Liver (tissue), 3 donors: ENCODE results near the gene PLCB4.

Experiments used
- EGR1 ChIP-seq, 2 donors: IDR thresholded peaks; 2 replicates each; pipeline ENCODE4 v1.6.1; 2016 to 2018; ENCODE audit warnings: antibody characterized with exemption in 2 of 2, low read depth in 2 of 2
- GABPA ChIP-seq, 2 donors: IDR thresholded peaks in 1 of 2; conservative IDR thresholded peaks in 1 of 2; 2 replicates each; pipeline ENCODE4 v1.6.1; 2016; ENCODE audit warnings: antibody characterized with exemption in 2 of 2, mild to moderate bottlenecking in 1 of 2, moderate library complexity in 1 of 2
- HNF4A ChIP-seq, 2 donors: conservative IDR thresholded peaks; 2 replicates each; pipeline ENCODE4 v1.6.1; 2016; ENCODE audit warnings: antibody characterized with exemption in 2 of 2, mild to moderate bottlenecking in 2 of 2
- JUND ChIP-seq, 2 donors: IDR thresholded peaks; 2 replicates each; pipeline ENCODE4 v1.6.1; 2016; ENCODE audit warnings: antibody characterized with exemption in 2 of 2
- RAD21 ChIP-seq, 2 donors: IDR thresholded peaks; 2 replicates each; pipeline ENCODE4 v1.6.1; 2016; ENCODE audit warnings: antibody characterized with exemption in 2 of 2, mild to moderate bottlenecking in 2 of 2
- RXRA ChIP-seq, 2 donors: IDR thresholded peaks; 2 replicates each; pipeline ENCODE4 v1.6.1; 2017 to 2018; ENCODE audit warnings: antibody characterized with exemption in 2 of 2, mild to moderate bottlenecking in 1 of 2
- TAF1 ChIP-seq: conservative IDR thresholded peaks from 2 replicates; pipeline ENCODE4 v1.6.1; 2016; ENCODE audit warnings: antibody characterized with exemption, mild to moderate bottlenecking
- YY1 ChIP-seq: IDR thresholded peaks from 2 replicates; pipeline ENCODE4 v1.6.1; 2016; ENCODE audit warnings: antibody characterized with exemption, mild to moderate bottlenecking
- TF ChIP-seq, protein P1 (sequence below): fragments of 150-350 bp; IDR thresholded peaks from 2 replicates; pipeline ENCODE4 v1.5.1; 2017; ENCODE audit warnings: improper control_type of control experiment, low read depth, low read length; ENCODE audit not compliant: missing input control
- TF ChIP-seq, protein P2 (sequence below): IDR thresholded peaks from 2 replicates; pipeline ENCODE4 v1.6.1; 2016; ENCODE audit warnings: antibody characterized with exemption
- TF ChIP-seq, protein P3 (sequence below): IDR thresholded peaks from 2 replicates; pipeline ENCODE4 v1.6.1; 2016; ENCODE audit warnings: antibody characterized with exemption
- TF ChIP-seq, protein P4 (sequence below): IDR thresholded peaks from 2 replicates; pipeline ENCODE4 v1.6.1; 2016; ENCODE audit warnings: antibody characterized with exemption, mild to moderate bottlenecking
- donor health status: healthy.
- donor health status: healthy.

DNA sequence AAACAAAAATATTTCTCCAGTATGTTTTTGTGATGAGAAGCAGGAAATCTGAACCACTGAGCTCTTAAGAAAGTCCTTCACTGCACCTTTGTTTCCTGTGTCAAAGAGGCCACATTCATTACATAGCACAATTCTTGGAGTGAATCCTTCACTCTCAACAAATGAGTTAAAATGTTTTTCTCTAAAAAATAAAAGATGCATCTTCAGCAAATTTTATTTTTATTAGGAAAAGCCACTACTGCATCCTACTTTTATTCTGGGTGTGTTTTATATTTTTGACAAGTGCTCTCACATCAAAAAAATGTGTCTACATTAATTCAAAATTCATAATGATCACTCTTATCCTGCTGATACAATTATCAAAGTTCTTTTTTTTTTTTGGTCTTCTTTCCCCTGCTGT, 76.3 kb downstream of the PLCB4 start:
- TF ChIP-seq, protein P1, sequence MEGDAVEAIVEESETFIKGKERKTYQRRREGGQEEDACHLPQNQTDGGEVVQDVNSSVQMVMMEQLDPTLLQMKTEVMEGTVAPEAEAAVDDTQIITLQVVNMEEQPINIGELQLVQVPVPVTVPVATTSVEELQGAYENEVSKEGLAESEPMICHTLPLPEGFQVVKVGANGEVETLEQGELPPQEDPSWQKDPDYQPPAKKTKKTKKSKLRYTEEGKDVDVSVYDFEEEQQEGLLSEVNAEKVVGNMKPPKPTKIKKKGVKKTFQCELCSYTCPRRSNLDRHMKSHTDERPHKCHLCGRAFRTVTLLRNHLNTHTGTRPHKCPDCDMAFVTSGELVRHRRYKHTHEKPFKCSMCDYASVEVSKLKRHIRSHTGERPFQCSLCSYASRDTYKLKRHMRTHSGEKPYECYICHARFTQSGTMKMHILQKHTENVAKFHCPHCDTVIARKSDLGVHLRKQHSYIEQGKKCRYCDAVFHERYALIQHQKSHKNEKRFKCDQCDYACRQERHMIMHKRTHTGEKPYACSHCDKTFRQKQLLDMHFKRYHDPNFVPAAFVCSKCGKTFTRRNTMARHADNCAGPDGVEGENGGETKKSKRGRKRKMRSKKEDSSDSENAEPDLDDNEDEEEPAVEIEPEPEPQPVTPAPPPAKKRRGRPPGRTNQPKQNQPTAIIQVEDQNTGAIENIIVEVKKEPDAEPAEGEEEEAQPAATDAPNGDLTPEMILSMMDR = no peak
- TF ChIP-seq, protein P2, sequence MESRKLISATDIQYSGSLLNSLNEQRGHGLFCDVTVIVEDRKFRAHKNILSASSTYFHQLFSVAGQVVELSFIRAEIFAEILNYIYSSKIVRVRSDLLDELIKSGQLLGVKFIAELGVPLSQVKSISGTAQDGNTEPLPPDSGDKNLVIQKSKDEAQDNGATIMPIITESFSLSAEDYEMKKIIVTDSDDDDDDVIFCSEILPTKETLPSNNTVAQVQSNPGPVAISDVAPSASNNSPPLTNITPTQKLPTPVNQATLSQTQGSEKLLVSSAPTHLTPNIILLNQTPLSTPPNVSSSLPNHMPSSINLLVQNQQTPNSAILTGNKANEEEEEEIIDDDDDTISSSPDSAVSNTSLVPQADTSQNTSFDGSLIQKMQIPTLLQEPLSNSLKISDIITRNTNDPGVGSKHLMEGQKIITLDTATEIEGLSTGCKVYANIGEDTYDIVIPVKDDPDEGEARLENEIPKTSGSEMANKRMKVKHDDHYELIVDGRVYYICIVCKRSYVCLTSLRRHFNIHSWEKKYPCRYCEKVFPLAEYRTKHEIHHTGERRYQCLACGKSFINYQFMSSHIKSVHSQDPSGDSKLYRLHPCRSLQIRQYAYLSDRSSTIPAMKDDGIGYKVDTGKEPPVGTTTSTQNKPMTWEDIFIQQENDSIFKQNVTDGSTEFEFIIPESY = no peak
- TF ChIP-seq HNF4A (conservative IDR thresholded peaks at IDR 0.05) = no peak
- no peak for TF ChIP-seq JUND (IDR thresholded peaks at IDR 0.05)
- TF ChIP-seq YY1 = no peak
- no peak for TF ChIP-seq TAF1
- TF ChIP-seq GABPA (IDR thresholded peaks at IDR 0.05 in 1 of 2, conservative IDR thresholded peaks at IDR 0.05 in 1 of 2) = no peak
- no peak for TF ChIP-seq RAD21 (IDR thresholded peaks at IDR 0.05)
- no peak for TF ChIP-seq EGR1 (IDR thresholded peaks at IDR 0.05; ENCODE audit: low read depth in 2 of 2)
- TF ChIP-seq RXRA (IDR thresholded peaks at IDR 0.05) = no peak
- TF ChIP-seq, protein P3, sequence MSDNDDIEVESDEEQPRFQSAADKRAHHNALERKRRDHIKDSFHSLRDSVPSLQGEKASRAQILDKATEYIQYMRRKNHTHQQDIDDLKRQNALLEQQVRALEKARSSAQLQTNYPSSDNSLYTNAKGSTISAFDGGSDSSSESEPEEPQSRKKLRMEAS = no peak
- TF ChIP-seq, protein P4, sequence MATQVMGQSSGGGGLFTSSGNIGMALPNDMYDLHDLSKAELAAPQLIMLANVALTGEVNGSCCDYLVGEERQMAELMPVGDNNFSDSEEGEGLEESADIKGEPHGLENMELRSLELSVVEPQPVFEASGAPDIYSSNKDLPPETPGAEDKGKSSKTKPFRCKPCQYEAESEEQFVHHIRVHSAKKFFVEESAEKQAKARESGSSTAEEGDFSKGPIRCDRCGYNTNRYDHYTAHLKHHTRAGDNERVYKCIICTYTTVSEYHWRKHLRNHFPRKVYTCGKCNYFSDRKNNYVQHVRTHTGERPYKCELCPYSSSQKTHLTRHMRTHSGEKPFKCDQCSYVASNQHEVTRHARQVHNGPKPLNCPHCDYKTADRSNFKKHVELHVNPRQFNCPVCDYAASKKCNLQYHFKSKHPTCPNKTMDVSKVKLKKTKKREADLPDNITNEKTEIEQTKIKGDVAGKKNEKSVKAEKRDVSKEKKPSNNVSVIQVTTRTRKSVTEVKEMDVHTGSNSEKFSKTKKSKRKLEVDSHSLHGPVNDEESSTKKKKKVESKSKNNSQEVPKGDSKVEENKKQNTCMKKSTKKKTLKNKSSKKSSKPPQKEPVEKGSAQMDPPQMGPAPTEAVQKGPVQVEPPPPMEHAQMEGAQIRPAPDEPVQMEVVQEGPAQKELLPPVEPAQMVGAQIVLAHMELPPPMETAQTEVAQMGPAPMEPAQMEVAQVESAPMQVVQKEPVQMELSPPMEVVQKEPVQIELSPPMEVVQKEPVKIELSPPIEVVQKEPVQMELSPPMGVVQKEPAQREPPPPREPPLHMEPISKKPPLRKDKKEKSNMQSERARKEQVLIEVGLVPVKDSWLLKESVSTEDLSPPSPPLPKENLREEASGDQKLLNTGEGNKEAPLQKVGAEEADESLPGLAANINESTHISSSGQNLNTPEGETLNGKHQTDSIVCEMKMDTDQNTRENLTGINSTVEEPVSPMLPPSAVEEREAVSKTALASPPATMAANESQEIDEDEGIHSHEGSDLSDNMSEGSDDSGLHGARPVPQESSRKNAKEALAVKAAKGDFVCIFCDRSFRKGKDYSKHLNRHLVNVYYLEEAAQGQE = no peak
